Activated CD4-positive, alpha-beta T cell treated with anti-CD3 and anti-CD28 coated beads for 48 hours (primary cell): Measurements from ENCODE around the gene ZNF101.

Experiments
- DNase-seq: peaks from one replicate; pipeline ENCODE4 v3.0.0-alpha.2; 2020

Gene ZNF101

DNA sequence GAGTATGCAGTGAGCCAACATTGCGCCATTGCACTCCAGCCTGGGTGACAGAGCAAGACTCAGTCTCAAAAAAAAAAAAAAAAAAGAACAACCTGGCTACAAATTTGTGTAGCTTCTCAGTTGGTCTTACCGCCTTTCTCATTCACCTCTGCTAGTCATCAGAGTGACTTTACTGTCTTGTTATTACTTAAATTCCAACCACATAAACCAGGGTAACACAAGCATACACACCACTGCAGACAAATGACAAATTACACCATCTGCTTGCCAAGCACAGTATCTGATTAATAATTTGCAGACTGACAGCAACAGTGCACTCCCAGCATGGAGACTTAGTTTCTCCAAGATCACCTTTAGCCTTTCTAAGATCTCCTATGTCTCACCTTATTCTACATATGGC, 53.3 kb downstream of the ZNF101 start:
- no peak for DNase-seq

DNA sequence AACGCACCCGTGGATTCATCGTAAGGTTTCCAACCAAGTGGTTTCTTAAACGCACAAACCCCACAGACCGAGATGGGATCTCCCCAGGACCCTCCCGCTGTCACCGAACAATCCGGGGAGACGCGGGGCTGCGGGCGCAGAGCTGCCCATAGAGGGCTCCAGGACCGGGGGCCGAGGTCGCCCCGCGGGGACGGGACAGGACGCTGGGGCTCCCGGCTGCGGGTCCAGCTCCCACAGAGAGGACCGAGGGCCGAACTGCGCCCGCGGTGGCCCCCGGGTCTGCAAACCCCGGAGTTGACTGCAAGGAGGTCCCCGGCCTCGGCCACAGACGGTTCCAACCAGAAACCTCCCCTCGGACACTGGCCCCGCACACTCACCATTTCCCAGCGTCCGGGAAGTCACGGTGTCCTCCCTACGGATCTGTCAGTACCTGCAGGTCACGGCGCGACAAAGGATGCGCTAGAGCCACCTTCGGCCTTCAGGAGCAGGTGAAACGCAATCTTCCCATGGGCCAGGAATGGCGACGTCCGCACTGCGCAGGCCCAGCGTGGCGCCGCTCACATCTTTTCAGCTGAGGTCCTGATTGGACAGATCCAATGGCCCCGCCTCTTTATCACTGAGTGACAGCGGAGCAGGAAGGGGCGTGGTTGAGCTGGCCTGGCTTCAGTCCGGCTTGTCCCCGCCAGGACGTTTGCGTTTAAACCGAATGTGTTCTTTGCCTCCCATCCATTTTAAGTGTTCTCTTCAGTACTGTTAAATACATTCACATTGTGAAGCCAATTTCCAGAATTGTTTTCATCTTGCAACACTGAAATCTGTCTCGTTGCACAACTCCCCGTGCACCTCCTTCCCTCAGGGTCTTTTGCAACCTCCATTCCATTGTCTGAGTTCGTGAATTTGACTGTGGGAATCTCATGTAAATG, 64.2 kb downstream of the ZNF101 start, which contains the start of gene ZNF14:
ZNF14 (minus strand) TSS at position 534 of the 923 bp plus-strand sequence; CDS start at position 380, 154 bp downstream.
- DNase-seq: peak; percentile 95
